OCI-LY1 (cell line): ENCODE results near the gene LHFPL2.

ENCODE experiments used
- CTCF ChIP-seq: fragments of 200-600 bp; sonication (generic), shearing (Covaris generic); IDR thresholded peaks from 2 replicates; pipeline ENCODE4 v1.5.1; 2017; ENCODE audit warnings: mild to moderate bottlenecking, antibody characterized with exemption, low read length, moderate library complexity, mixed read lengths
- EZH2 ChIP-seq: fragments of 200-600 bp; sonication (generic), shearing (Covaris generic); IDR thresholded peaks from 2 replicates; pipeline ENCODE4 v1.8.0; 2017; ENCODE audit warnings: borderline replicate concordance, mixed run types, mild to moderate bottlenecking, antibody characterized with exemption, low read length, moderate library complexity, mixed read lengths

DNA sequence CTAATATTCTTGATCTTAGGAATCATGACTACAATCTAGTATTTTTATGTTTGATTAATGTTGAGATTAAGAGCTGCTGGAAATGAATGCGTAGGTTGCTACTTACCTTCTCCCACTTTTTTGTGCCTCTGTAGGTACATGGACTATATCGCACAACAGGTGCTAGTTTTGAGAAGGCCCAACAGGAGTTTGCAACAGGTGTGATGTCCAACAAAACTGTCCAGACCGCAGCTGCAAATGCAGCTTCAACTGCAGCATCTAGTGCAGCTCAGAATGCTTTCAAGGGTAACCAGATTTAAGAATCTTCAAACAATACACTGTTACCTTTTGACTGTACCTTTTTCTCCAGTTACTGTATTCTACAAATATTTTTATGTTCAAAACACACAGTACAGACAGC, 173.2 kb downstream of the LHFPL2 start:
- TF ChIP-seq CTCF (no peak), EZH2 (no peak)
